Measurements from ENCODE around the gene CDH4. TPM values are rescaled to one million over a fixed set of nuclear protein-coding genes. Genes with fewer than 3 reads are reported as not detected.

Gene CDH4
- total RNA-seq, 4 donors from 2014 or later = not detected

GRCh38 chr20:61320691-61321425 is 68.8 kb downstream of the CDH4 start:
- in situ Hi-C loops (cut with MboI; ENCODE audit: low pct_ligation_motif_present in 1 of 4, low pct_unique_long_range_greater_than_20kb in 1 of 4, low sequenced_read_pairs in 3 of 4) = no loop called here

GRCh38 chr20:61321481-61321880 is 69.4 kb downstream of the CDH4 start:
- H3K36me3 ChIP-seq = no peaks in the 10 kb centered on the region
- 84 to 91% methylated on average over 8 to 13 of the region's 13 CpGs for WGBS, 2 donors (ENCODE audit: low coverage in 1 of 2)
- intact Hi-C loops (cut with DNase I; ENCODE audit: low total_unique reads) (no loop called here), in situ Hi-C loops (cut with MboI; ENCODE audit: low pct_ligation_motif_present in 1 of 4, low pct_unique_long_range_greater_than_20kb in 1 of 4, low sequenced_read_pairs in 3 of 4) (no loop called here)
- no peaks in the 10 kb centered on the region for H3K9me3 ChIP-seq
- no peak overlapping the region for H3K27ac ChIP-seq
- no peak for DNase-seq
- TF ChIP-seq EP300 (IDR thresholded peaks at IDR 0.05; ENCODE audit: low read depth) = no peak
- TF ChIP-seq POLR2AphosphoS5 (IDR thresholded peaks at IDR 0.05) = no peak
- no peak overlapping the region for H3K4me3 ChIP-seq
- no peaks in the 10 kb centered on the region for H3K27me3 ChIP-seq
- no peaks in the 10 kb centered on the region for H3K4me1 ChIP-seq

More at GRCh38 chr20:61320691-61321425, 68.8 kb downstream of the CDH4 start:
- 72 to 79% methylated on average over 4 to 21 of the region's 21 CpGs for WGBS, 2 donors (ENCODE audit: low coverage in 1 of 2)
- TF ChIP-seq POLR2A (IDR thresholded peaks at IDR 0.05) (no peak), POLR2AphosphoS5 (IDR thresholded peaks at IDR 0.05) (no peak), CTCF (IDR thresholded peaks at IDR 0.05) (no peak), EP300 (IDR thresholded peaks at IDR 0.05; ENCODE audit: low read depth) (no peak)
- Histone ChIP-seq H3K36me3 (no peaks in the 10 kb centered on the region), H3K4me1 (no peaks in the 10 kb centered on the region), H3K4me3 (no peak overlapping the region), H3K27me3 (no peaks in the 10 kb centered on the region), H3K9me3 (no peaks in the 10 kb centered on the region), H3K27ac (no peak overlapping the region)
- intact Hi-C loops (cut with DNase I; ENCODE audit: low total_unique reads) = no loop called here
- no peak for DNase-seq

GRCh38 chr20:61322151-61322865 is 70.2 kb downstream of the CDH4 start:
- in situ Hi-C loops (cut with MboI; ENCODE audit: low pct_ligation_motif_present in 1 of 4, low pct_unique_long_range_greater_than_20kb in 1 of 4, low sequenced_read_pairs in 3 of 4) = no loop called here
- TF ChIP-seq EP300 (IDR thresholded peaks at IDR 0.05; ENCODE audit: low read depth) = no peak
- TF ChIP-seq POLR2A (IDR thresholded peaks at IDR 0.05) = no peak
- no peak for TF ChIP-seq POLR2AphosphoS5 (IDR thresholded peaks at IDR 0.05)
- no peak for TF ChIP-seq CTCF (IDR thresholded peaks at IDR 0.05)
- Histone ChIP-seq H3K27me3 (no peaks in the 10 kb centered on the region), H3K9me3 (no peaks in the 10 kb centered on the region), H3K27ac (no peak overlapping the region), H3K36me3 (no peaks in the 10 kb centered on the region), H3K4me3 (no peak overlapping the region), H3K4me1 (no peaks in the 10 kb centered on the region)
- DNase-seq = no peak
- WGBS, 2 donors (ENCODE audit: low coverage in 1 of 2) = 50 to 81% methylated on average over 1 to 14 of the region's 14 CpGs
- intact Hi-C loops (cut with DNase I; ENCODE audit: low total_unique reads) = no loop called here

- Histone ChIP-seq H3K36me3 (no peaks in the 10 kb centered on the region), H3K9me3 (no peaks in the 10 kb centered on the region), H3K27ac (no peak overlapping the region), H3K4me3 (no peak overlapping the region), H3K4me1 (no peaks in the 10 kb centered on the region), H3K27me3 (no peaks in the 10 kb centered on the region)
- DNase-seq = no peak
- in situ Hi-C loops (cut with MboI; ENCODE audit: low pct_ligation_motif_present in 1 of 4, low pct_unique_long_range_greater_than_20kb in 1 of 4, low sequenced_read_pairs in 3 of 4) = no loop called here
- no peak for TF ChIP-seq POLR2AphosphoS5 (IDR thresholded peaks at IDR 0.05)
- no peak for TF ChIP-seq CTCF (IDR thresholded peaks at IDR 0.05)
- no peak for TF ChIP-seq EP300 (IDR thresholded peaks at IDR 0.05; ENCODE audit: low read depth)
- TF ChIP-seq POLR2A (IDR thresholded peaks at IDR 0.05) = no peak
- intact Hi-C loops (cut with DNase I; ENCODE audit: low total_unique reads) = no loop called here
- 66 to 86% methylated on average over 4 to 8 of the region's 8 CpGs for WGBS, 2 donors (ENCODE audit: low coverage in 1 of 2)
These were observed 72.8 kb downstream of the CDH4 start for GRCh38 chr20:61324906-61325305.
